Heart left ventricle (tissue), 16 donors: ENCODE data around the gene SLC16A11. TPM values are rescaled to one million over a fixed set of nuclear protein-coding genes. Genes with fewer than 3 reads are reported as not detected.

Experiments used
- ATAC-seq, 4 donors: fragments of 200-7000 bp; cut with Tn5 transposase; one replicate each; pipeline ENCODE4 v1.9.1; 2020 to 2022; ENCODE audit warnings: moderate library complexity in 4 of 4, mild to moderate bottlenecking in 3 of 4, moderate number of reproducible peaks in 1 of 4
- DNase-seq, 5 donors: peaks; one replicate each; pipeline ENCODE4 v3.0.0-alpha.2; 2020
- H3K27ac ChIP-seq, 12 donors: fragments of 200-600 bp; sonication (generic) in 4 of 12; one replicate each; pipeline versions ENCODE4 v1.5.0 to v1.8.0; 2016 to 2022; ENCODE audit warnings: mild to moderate bottlenecking in 2 of 12
- H3K27me3 ChIP-seq, 9 donors: fragments of 200-600 bp; sonication (generic) in 2 of 9; one replicate each; pipeline versions ENCODE4 v1.5.1 to v1.8.0; 2016 to 2022; ENCODE audit warnings: mild to moderate bottlenecking in 3 of 9
- H3K36me3 ChIP-seq, 9 donors: fragments of 200-600 bp; sonication (generic) in 2 of 9; one replicate each; pipeline versions ENCODE4 v1.5.0 to v1.8.0; 2018 to 2022; ENCODE audit warnings: mild to moderate bottlenecking in 2 of 9
- H3K4me1 ChIP-seq, 12 donors: fragments of 200-600 bp; sonication (generic) in 4 of 12; one replicate each; pipeline versions ENCODE4 v1.5.0 to v1.8.0; 2016 to 2022; ENCODE audit warnings: mild to moderate bottlenecking in 3 of 12
- H3K4me3 ChIP-seq, 12 donors: fragments of 200-600 bp; sonication (generic) in 4 of 12; one replicate each; pipeline versions ENCODE4 v1.5.0 to v1.8.0; 2017 to 2022; ENCODE audit warnings: mild to moderate bottlenecking in 9 of 12, moderate library complexity in 4 of 12
- H3K9me3 ChIP-seq, 12 donors: fragments of 200-600 bp; sonication (generic) in 4 of 12; one replicate each; pipeline versions ENCODE4 v1.5.0 to v1.8.0; 2016 to 2022; ENCODE audit warnings: mild to moderate bottlenecking in 1 of 12
- POLR2A ChIP-seq, 2 donors: fragments of 450-650 bp; IDR thresholded peaks; one replicate each; pipeline ENCODE4 v1.6.1; 2017; ENCODE audit warnings: antibody characterized with exemption in 2 of 2, mild to moderate bottlenecking in 2 of 2, moderate library complexity in 2 of 2
- WGBS, 4 donors: extraction: QIAGEN DNeasy Blood & Tissue Kit in 2 of 4; methylation state at CpG; one replicate each; pipeline versions ENCODE4 v1.1.5 to v1.1.7; 2013 to 2018; 5-methylcytosine and 5-hydroxymethylcytosine counted together
- intact Hi-C, 10 donors: fragments of 100-400 bp; cut with DNase I; formaldehyde crosslinking; loops; one replicate each; pipeline versions ENCODE4 v1.11.1 to v1.14.2; 2022
- polyA plus RNA-seq, 2 donors: library from polyadenylated mRNA; stranded (reverse); fragments of 200-250 nt; gene quantifications; one replicate each; pipeline ENCODE4 v1.2.3, GENCODE V29; 2013
- total RNA-seq, 9 donors: library from RNA; depleted of rRNA in 2 of 9; stranded (reverse); fragments of >200 nt in 2 of 9; fragmentation: NEBNext Ultra II Directional in 3 of 9; extraction: Animal tissue kit (Norgen Biotek cat#: 25700) in 3 of 9; gene quantifications; one replicate each; pipeline versions ENCODE4 v1.1.0 to v1.2.4, GENCODE V29; 2016 to 2023
- TF ChIP-seq, protein P1 (sequence below), 12 donors: fragments of 200-600 bp; sonication (generic) in 4 of 12; IDR thresholded peaks; one replicate each; pipeline versions ENCODE4 v1.5.0 to v1.8.0; 2018 to 2022; ENCODE audit warnings: antibody characterized with exemption in 12 of 12, mild to moderate bottlenecking in 5 of 12
- donor health status: ischemic (EF 13 %, LVEDD 7.1; RV severe dilation, severe dysfunction).
- donor health status: healthy with polysubstance abuse.
- donor health status: DM: no; HTN: yes; CAD: no.
- donor health status: DM: no; HTN: no; CAD: no.
- donor health status: ischemic (EF 25% LVEDD 6.9; RV normal size, moderate dysfunction).
- donor health status: ischemic (EF 25% LVEDD 5.7; RV mildly dilated, moderate dysfunction).
- donor health status: healthy.
- donor health status: DM: yes; HTN: yes; CAD: no.
- donor health status: ischemic (EF 35%, LVEDD 5.7; RV mildly dilated, moderate dysfunction).
- donor health status: nonischemic (EF 11% LVEDD 7.7; RV severe dilation, severe dysfunction).
- donor health status: DM: yes; HTN: yes; CAD: no.
- donor health status: PGD.
- donor health status: ischemic (EF 29% LVEDD 5.4; RV normal size, mild dysfunction).
- donor health status: nonischemic (EF 23%, LVEDD 6.1; RV moderate dilation, normal function).

Gene SLC16A11
- total and polyA plus RNA-seq, 11 donors: 0.19 to 1.4 (median 0.79) TPM; not detected in 1

DNA sequence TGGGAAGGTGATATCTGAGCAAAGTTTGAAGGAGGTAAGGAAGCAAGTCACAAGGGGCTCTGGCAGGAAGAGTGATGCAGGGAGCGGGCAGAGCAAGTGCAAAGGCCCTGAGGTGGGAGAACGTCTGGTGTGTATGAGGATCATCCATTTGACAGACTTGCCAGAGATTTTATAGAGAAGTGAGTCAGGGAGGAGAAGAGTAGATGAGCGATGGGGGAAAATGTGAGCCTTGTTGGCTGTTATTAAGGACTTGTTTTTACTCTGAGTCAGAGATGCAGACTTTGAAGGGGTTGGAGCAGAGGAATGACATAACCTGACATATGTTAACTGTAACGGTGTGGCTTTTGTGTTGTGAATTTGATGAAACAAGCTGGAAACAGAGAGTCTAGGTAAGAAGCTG, 39.7 kb upstream of the SLC16A11 start:
- no peaks in the 10 kb centered on the region for H3K36me3 ChIP-seq
- peaks cover 0 to 3% (median 0%) of the 10 kb centered on the region in 12 donors for H3K9me3 ChIP-seq
- H3K4me3 ChIP-seq: no peak overlapping the region
- DNase-seq (no peak), ATAC-seq (no peak)
- no peak for TF ChIP-seq POLR2A (IDR thresholded peaks at IDR 0.05)
- TF ChIP-seq, protein P1, sequence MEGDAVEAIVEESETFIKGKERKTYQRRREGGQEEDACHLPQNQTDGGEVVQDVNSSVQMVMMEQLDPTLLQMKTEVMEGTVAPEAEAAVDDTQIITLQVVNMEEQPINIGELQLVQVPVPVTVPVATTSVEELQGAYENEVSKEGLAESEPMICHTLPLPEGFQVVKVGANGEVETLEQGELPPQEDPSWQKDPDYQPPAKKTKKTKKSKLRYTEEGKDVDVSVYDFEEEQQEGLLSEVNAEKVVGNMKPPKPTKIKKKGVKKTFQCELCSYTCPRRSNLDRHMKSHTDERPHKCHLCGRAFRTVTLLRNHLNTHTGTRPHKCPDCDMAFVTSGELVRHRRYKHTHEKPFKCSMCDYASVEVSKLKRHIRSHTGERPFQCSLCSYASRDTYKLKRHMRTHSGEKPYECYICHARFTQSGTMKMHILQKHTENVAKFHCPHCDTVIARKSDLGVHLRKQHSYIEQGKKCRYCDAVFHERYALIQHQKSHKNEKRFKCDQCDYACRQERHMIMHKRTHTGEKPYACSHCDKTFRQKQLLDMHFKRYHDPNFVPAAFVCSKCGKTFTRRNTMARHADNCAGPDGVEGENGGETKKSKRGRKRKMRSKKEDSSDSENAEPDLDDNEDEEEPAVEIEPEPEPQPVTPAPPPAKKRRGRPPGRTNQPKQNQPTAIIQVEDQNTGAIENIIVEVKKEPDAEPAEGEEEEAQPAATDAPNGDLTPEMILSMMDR (IDR thresholded peaks at IDR 0.05): no peak
- H3K27ac ChIP-seq: peak overlapping the region in 1 of 12 donors; percentile 76
- intact Hi-C loops: no loop called here
- H3K27me3 ChIP-seq: peaks cover 0 to 12% (median 0%) of the 10 kb centered on the region in 9 donors
- H3K4me1 ChIP-seq: peaks cover 0 to 39% (median 0%) of the 10 kb centered on the region in 12 donors
- WGBS, 4 donors: 78 to 88% (median 83%) methylated on average over 4 of the region's 4 CpGs

DNA sequence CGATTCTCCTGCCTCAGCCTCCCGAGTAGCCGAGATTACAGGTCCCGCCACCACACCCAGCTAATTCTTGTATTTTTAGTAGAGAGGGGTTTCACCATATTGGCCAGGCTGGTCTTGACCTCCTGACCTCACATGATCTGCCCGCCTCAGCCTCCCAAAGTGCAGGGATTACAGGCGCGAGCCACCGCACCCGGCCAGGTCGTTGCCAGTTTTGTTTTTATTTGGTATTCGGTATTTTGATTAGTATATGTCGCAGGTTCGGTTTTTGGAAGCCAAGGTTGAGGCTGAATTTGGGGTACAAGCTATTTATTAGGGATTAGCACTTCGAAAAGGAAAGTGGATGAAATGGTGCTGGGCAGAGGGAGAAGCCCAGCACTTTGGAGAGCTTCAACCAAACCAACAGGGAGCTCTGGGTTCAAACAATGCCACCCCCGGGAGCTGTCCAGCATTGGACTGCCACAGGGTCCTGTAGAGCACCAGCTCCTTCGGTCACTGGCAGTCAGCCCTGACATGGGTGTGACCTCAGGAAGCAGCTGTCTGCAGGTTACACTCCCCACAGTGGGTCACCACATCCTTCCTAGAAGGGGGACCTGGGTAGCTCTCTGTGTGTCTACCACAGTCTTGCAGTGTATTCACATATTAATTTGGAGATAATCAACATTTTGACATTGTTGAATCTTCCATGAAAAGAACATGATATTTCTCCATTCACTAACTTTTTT, 37.6 kb upstream of the SLC16A11 start:
- DNase-seq: no peak
- no peak overlapping the region for H3K27ac ChIP-seq
- H3K36me3 ChIP-seq: no peaks in the 10 kb centered on the region
- 83 to 87% (median 85%) methylated on average over 16 of the region's 16 CpGs for WGBS, 4 donors
- H3K4me3 ChIP-seq: no peak overlapping the region
- no peak for TF ChIP-seq POLR2A (IDR thresholded peaks at IDR 0.05)
- TF ChIP-seq, protein P1 (IDR thresholded peaks at IDR 0.05): no peak
- H3K9me3 ChIP-seq: peaks cover 0 to 3% (median 0%) of the 10 kb centered on the region in 12 donors
- H3K4me1 ChIP-seq: peaks cover 0 to 39% (median 0%) of the 10 kb centered on the region in 12 donors
- H3K27me3 ChIP-seq: peaks cover 0 to 8% (median 0%) of the 10 kb centered on the region in 9 donors
- intact Hi-C loops: no loop called here
- no peak for ATAC-seq

DNA sequence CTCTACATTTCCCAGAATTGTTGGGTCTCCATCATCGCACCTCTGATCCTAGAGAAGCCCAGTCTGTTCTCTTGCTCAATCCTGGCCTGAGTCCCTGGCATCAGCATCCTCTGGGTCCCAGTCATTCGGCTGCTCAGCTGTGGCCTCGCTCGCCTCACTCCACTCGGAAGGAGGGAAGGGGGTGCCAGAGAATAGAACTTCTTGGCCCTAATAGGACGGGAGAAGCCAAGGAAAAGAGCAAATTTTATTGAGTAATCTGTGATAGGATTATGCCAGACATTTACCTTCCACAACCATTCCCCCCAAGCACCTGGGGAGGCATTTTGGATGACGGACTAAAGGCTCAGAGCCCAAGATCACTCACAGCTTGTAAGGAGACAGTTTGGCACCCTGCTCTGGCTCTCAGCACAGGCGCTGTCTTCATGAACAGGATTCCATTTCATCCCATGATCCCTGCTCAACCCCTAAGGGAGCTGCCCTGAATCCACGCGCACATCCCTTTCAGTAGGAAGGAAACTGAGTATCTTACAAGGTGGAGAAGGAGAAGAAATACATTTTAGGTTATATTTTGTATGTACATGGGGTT, 36.7 kb upstream of the SLC16A11 start:
- WGBS, 4 donors: 57 to 65% (median 64%) methylated on average over 10 of the region's 10 CpGs
- intact Hi-C loops: no loop called here

More for the DNA sequence above, 36.7 kb upstream of the SLC16A11 start:
- ATAC-seq (peak; percentile 42 to 87 (median 72)), DNase-seq (peak in 3 of 5 donors; percentile 36 to 69 (median 61))
- Histone ChIP-seq H3K9me3 (peaks cover 0 to 3% (median 0%) of the 10 kb centered on the region in 12 donors), H3K27ac (peak overlapping the region in 5 of 12 donors; percentile 24 to 63 (median 34)), H3K27me3 (no peaks in the 10 kb centered on the region), H3K4me3 (peak overlapping the region in 1 of 12 donors; percentile 47), H3K4me1 (peaks cover 0 to 39% (median 0%) of the 10 kb centered on the region in 12 donors), H3K36me3 (no peaks in the 10 kb centered on the region)
- TF ChIP-seq, protein P1 (IDR thresholded peaks at IDR 0.05): no peak
- no peak for TF ChIP-seq POLR2A (IDR thresholded peaks at IDR 0.05)
